ENCODE measurements around the gene BMPR1B.
"Not testable (repeated sequence)": the region's sequence is repeated elsewhere in the genome, so short reads cannot be mapped to it uniquely, and the experiment has no call there.

Gene BMPR1B

DNA sequence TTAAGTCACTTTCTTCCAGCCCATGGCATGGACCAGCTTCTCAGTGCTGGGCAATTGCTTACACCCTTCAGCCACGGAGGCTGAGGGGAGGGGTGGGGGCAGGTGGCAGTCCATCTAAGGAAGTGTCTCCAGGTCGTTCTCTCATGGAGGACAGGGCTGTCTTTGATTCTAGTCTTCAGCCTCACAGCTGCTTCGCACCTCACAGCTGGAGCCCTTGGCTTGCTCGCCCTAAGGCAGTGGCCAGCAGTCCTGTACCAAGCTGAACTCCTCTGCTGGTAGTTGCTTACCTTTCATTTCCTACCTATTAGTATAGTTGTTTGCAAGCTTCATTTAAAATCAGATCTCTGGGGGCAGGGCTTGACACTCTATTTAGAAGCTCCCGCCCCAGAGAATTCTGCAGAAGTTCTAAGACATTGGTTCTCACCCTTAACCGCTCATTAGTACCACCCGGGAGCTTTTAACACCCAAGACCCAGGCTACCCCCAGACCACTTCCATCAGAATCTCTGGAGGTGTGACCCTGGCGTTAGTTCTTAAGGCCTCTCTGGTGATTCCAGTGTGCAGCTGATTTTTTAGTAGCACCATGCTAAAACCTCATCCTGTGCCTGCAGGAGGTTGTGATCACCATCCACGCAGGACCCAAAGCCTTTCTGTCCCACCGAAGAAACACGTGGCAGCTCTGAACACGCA is 404.2 kb downstream of the BMPR1B start:
- TF ChIP-seq, protein P1, sequence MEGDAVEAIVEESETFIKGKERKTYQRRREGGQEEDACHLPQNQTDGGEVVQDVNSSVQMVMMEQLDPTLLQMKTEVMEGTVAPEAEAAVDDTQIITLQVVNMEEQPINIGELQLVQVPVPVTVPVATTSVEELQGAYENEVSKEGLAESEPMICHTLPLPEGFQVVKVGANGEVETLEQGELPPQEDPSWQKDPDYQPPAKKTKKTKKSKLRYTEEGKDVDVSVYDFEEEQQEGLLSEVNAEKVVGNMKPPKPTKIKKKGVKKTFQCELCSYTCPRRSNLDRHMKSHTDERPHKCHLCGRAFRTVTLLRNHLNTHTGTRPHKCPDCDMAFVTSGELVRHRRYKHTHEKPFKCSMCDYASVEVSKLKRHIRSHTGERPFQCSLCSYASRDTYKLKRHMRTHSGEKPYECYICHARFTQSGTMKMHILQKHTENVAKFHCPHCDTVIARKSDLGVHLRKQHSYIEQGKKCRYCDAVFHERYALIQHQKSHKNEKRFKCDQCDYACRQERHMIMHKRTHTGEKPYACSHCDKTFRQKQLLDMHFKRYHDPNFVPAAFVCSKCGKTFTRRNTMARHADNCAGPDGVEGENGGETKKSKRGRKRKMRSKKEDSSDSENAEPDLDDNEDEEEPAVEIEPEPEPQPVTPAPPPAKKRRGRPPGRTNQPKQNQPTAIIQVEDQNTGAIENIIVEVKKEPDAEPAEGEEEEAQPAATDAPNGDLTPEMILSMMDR (IDR thresholded peaks at IDR 0.05; ENCODE audit: low read length, missing control alignments), result no peak

DNA sequence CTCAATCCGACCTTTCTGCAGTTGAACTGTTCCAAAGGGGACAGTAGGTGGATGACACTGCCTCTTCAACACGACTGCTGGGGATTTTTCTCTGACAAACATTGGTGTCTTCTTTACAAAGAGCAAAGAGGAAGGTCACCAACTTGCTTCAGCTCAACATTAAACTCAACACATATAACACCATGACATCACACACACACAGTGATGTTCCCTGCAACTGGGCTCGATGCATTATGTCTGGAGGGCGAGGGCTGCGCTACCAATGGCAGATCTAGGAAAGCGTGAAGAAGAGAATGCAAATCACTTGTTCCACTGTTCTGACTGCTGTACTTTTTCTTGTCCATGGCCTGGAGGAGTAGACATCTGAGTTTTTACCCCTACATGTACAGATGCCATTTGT is 405.1 kb downstream of the BMPR1B start:
- DNase-seq (ENCODE audit: low read depth), result no peak
- TF ChIP-seq, protein P1 (IDR thresholded peaks at IDR 0.05; ENCODE audit: low read length, missing control alignments), result no peak

More for the DNA sequence above, 404.2 kb downstream of the BMPR1B start:
- H3K4me3 ChIP-seq (replicated peaks; ENCODE audit: low read depth, low read length), result no peak overlapping the region
- DNase-seq (ENCODE audit: low read depth), result no peak

DNA sequence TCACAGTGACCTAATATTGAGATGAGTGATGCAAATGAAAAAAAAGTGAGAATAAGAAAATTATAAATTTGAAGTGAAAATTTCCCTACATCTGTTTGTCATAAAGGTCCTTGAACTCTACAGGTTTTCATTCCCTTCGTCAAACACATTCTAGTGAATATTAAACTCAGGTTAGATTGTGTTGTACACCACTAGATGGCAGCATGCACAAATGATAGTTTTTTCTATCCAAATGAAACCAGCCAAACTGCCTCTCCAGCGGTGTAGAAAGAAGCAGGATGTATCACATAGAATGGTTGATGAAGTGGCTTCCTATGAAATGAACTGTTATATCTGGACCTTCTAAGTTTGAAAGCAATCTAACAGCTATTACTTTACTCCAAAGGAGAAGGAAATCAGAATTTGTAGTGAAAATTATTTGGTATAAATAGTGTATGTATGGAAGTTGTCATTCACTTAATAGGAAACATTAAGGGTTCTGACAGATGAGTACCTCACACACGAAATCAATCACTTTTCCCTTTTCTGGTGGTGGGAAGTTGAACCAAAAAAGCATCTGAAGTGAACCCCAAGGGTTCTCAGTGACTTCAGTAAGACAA is 408.3 kb downstream of the BMPR1B start:
- no peak overlapping the region for H3K4me3 ChIP-seq (replicated peaks; ENCODE audit: low read depth, low read length)
- TF ChIP-seq, protein P1 (IDR thresholded peaks at IDR 0.05; ENCODE audit: low read length, missing control alignments), result peak; percentile 57
- DNase-seq (ENCODE audit: low read depth), result peak; percentile 83

More for the DNA sequence above, 405.1 kb downstream of the BMPR1B start:
- H3K4me3 ChIP-seq (replicated peaks; ENCODE audit: low read depth, low read length), result no peak overlapping the region

DNA sequence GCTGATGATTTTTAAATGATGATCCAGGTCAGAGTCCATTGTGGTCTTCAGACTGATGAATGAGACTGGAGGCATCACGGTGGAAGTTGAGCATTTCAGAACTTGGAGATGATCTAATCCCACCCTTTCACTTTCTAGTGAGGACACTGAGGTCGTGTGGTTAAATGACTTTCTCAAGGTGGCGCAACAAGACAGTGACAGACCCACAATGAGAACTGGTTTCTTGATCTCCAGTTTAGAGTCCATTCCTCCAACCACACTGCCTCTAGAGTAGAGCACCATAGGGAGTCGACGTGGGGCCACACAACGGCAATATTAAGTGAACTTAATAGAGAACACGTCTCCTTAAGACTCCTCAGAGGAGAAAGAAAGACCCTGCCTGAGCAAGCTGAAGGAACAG is 410.1 kb downstream of the BMPR1B start:
- H3K4me3 ChIP-seq (replicated peaks; ENCODE audit: low read depth, low read length), result no peak overlapping the region
- peak; percentile 11 for DNase-seq (ENCODE audit: low read depth)
- TF ChIP-seq, protein P1 (IDR thresholded peaks at IDR 0.05; ENCODE audit: low read length, missing control alignments), result no peak

DNA sequence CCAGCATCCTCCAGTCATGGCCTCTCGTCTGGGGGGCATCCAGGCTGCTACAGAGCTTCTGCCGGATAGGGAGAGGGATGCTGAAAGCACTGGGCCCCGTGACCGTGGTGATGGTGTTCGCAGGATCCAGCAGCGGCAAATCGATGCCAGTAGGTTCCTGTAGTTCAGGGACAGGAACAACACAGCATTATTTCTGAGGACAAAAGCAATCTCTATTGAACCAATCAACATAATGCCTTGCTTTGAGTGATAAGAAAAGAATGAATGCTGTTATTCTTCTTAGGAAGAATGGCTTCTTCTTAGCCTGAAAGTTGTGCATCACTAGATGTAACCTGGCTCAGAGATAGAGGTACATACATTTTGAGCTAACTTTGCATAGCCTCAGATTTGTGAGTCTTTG is 412.4 kb downstream of the BMPR1B start:
- TF ChIP-seq, protein P1 (IDR thresholded peaks at IDR 0.05; ENCODE audit: low read length, missing control alignments), result no peak
- no peak for DNase-seq (ENCODE audit: low read depth)
- no peak overlapping the region for H3K4me3 ChIP-seq (replicated peaks; ENCODE audit: low read depth, low read length)

DNA sequence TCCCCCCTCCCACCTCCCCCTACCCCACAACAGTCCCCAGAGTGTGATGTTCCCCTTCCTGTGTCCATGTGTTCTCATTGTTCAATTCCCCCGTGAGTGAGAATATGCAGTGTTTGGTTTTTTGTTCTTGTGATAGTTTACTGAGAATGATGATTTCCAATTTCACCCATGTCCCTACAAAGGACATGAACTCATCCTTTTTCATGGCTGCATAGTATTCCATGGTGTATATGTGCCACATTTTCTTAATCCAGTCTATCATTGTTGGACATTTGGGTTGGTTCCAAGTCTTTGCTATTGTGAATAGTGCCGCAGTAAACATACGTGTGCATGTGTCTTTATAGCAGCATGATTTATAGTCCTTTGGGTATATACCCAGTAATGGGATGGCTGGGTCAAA is 413.6 kb downstream of the BMPR1B start:
- not testable (repeated sequence) for H3K4me3 ChIP-seq (replicated peaks; ENCODE audit: low read depth, low read length); DNase-seq (ENCODE audit: low read depth)

DNA sequence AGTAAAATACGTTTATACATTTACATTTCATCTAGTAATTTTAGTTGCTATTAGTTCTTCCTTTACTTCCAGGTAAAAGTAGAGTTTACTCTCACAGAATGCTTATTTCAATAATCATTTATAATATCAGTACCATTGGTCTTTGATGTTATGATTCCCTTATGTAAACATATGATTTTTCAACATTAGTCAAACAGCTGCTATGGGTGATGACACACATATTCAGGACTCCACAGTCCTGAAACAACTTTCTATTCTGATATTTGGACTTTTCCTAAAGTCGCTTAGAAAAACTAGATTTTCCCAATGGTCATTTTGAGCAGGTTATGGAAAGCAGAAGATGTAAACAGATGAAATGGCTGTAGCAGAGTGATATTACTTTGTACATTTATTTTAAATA is 421.2 kb downstream of the BMPR1B start:
- TF ChIP-seq, protein P1 (IDR thresholded peaks at IDR 0.05; ENCODE audit: low read length, missing control alignments), result no peak
- no peak overlapping the region for H3K4me3 ChIP-seq (replicated peaks; ENCODE audit: low read depth, low read length)
- no peak for DNase-seq (ENCODE audit: low read depth)
